ENCODE results near the gene NFATC3.

Gene NFATC3

GRCh38 chr16:68227850-68228553 lies 142.8 kb downstream of the NFATC3 start:
- DNase-seq (ENCODE audit: low read depth in 1 of 2, low spot score in 1 of 2) = no peak
- Histone ChIP-seq H3K27ac (replicated peaks) (no peak overlapping the region; the same call in 1 of the 2 replicates), H3K4me3 (replicated peaks; ENCODE audit: insufficient read depth, low read length) (no peak overlapping the region), H3K27me3 (ENCODE audit: insufficient read depth, poor library complexity, severe bottlenecking) (no peaks in the 10 kb centered on the region)
- TF ChIP-seq REST (IDR thresholded peaks at IDR 0.05; ENCODE audit: insufficient replicate concordance, low read depth) (no peak), GABPA (IDR thresholded peaks at IDR 0.05; ENCODE audit: low read depth) (no peak), POLR2AphosphoS5 (IDR thresholded peaks at IDR 0.05; ENCODE audit: low read depth) (no peak), CTCF (IDR thresholded peaks at IDR 0.05; ENCODE audit: insufficient read depth, low read length) (no peak), SPI1 (IDR thresholded peaks at IDR 0.05; ENCODE audit: borderline replicate concordance, low read depth) (no peak)

- H3K27ac ChIP-seq (replicated peaks) = no peak overlapping the region; the same call in 1 of the 2 replicates
- no peaks in the 10 kb centered on the region for H3K27me3 ChIP-seq (ENCODE audit: insufficient read depth, poor library complexity, severe bottlenecking)
- DNase-seq (ENCODE audit: low read depth in 1 of 2, low spot score in 1 of 2) = no peak
- H3K4me3 ChIP-seq (replicated peaks; ENCODE audit: insufficient read depth, low read length) = no peak overlapping the region
- no peak for TF ChIP-seq GABPA (IDR thresholded peaks at IDR 0.05; ENCODE audit: low read depth)
- TF ChIP-seq CTCF (IDR thresholded peaks at IDR 0.05; ENCODE audit: insufficient read depth, low read length) = no peak
- TF ChIP-seq POLR2AphosphoS5 (IDR thresholded peaks at IDR 0.05; ENCODE audit: low read depth) = no peak
- no peak for TF ChIP-seq SPI1 (IDR thresholded peaks at IDR 0.05; ENCODE audit: borderline replicate concordance, low read depth)
- TF ChIP-seq REST (IDR thresholded peaks at IDR 0.05; ENCODE audit: insufficient replicate concordance, low read depth) = no peak
Measured at GRCh38 chr16:68228652-68229051, 143.5 kb downstream of the NFATC3 start.

GRCh38 chr16:68229431-68230175 lies 144.4 kb downstream of the NFATC3 start:
- H3K27ac ChIP-seq (replicated peaks) = no peak overlapping the region
- TF ChIP-seq POLR2AphosphoS5 (IDR thresholded peaks at IDR 0.05; ENCODE audit: low read depth) (no peak; the same call in 1 of the 2 replicates), CTCF (IDR thresholded peaks at IDR 0.05; ENCODE audit: insufficient read depth, low read length) (peak; percentile 84), SPI1 (IDR thresholded peaks at IDR 0.05; ENCODE audit: borderline replicate concordance, low read depth) (no peak), REST (IDR thresholded peaks at IDR 0.05; ENCODE audit: insufficient replicate concordance, low read depth) (no peak), GABPA (IDR thresholded peaks at IDR 0.05; ENCODE audit: low read depth) (no peak)
- H3K4me3 ChIP-seq (replicated peaks; ENCODE audit: insufficient read depth, low read length) = no peak overlapping the region
- DNase-seq (ENCODE audit: low read depth in 1 of 2, low spot score in 1 of 2) = peak in 1 of 2 experiments; percentile 41
- H3K27me3 ChIP-seq (ENCODE audit: insufficient read depth, poor library complexity, severe bottlenecking) = no peaks in the 10 kb centered on the region

Data from HL-60 (cell line).